ENCODE measurements around the gene TNNT2. TPM values are rescaled to one million over a fixed set of nuclear protein-coding genes. Genes with fewer than 3 reads are reported as not detected.

The TNNT2 gene
- total and polyA plus RNA-seq, 4 experiments from 2014 or later, result not detected

GRCh38 chr1:201359873-201360210 is 17.6 kb downstream of the TNNT2 start:
- no peak overlapping the region for H3K4me3 Mint-ChIP-seq
- Histone ChIP-seq H3K27me3 (ENCODE audit: insufficient read depth, low read length) (no peaks in the 10 kb centered on the region), H3K4me3 (ENCODE audit: low read length in 2 of 2) (no peak overlapping the region), H3K4me1 (ENCODE audit: insufficient read depth, low read length) (no peaks in the 10 kb centered on the region), H3K9me3 (ENCODE audit: control insufficient read depth in 1 of 2, low read length in 2 of 2) (no peaks in the 10 kb centered on the region), H3K36me3 (ENCODE audit: insufficient read depth, low read length) (no peaks in the 10 kb centered on the region), H3K27ac (ENCODE audit: low read depth, low read length) (no peak overlapping the region)
- no peaks in the 10 kb centered on the region for H3K4me1 Mint-ChIP-seq
- intact Hi-C loops (cut with micrococcal nuclease), result no loop called here
- no peaks in the 10 kb centered on the region for H3K36me3 Mint-ChIP-seq
- H3K9me3 Mint-ChIP-seq, result no peaks in the 10 kb centered on the region
- POLR2A ChIA-PET (ENCODE audit: partially characterized antibody), result no interaction called here
- H3K27ac Mint-ChIP-seq, result no peak overlapping the region
- no peak for DNase-seq
- CTCF ChIA-PET (ENCODE audit: partially characterized antibody), result no interaction called here
- H3K27me3 Mint-ChIP-seq, result peaks cover 4 to 12% of the 10 kb centered on the region in 2 donors

GRCh38 chr1:201359031-201359872 is 18.2 kb downstream of the TNNT2 start:
- H3K27ac ChIP-seq (ENCODE audit: low read depth, low read length), result no peak overlapping the region
- Mint-ChIP-seq H3K4me3 (no peak overlapping the region), H3K27ac (no peak overlapping the region), H3K4me1 (no peaks in the 10 kb centered on the region), H3K9me3 (no peaks in the 10 kb centered on the region), H3K36me3 (no peaks in the 10 kb centered on the region), H3K27me3 (peaks cover 4 to 16% of the 10 kb centered on the region in 2 donors)
- no peaks in the 10 kb centered on the region for H3K4me1 ChIP-seq (ENCODE audit: insufficient read depth, low read length)
- no peak for DNase-seq
- H3K27me3 ChIP-seq (ENCODE audit: insufficient read depth, low read length), result no peaks in the 10 kb centered on the region
- intact Hi-C loops (cut with micrococcal nuclease), result no loop called here
- no peaks in the 10 kb centered on the region for H3K9me3 ChIP-seq (ENCODE audit: control insufficient read depth in 1 of 2, low read length in 2 of 2)
- no peak overlapping the region for H3K4me3 ChIP-seq (ENCODE audit: low read length in 2 of 2)
- no peaks in the 10 kb centered on the region for H3K36me3 ChIP-seq (ENCODE audit: insufficient read depth, low read length)
- POLR2A ChIA-PET (ENCODE audit: partially characterized antibody), result no interaction called here
- CTCF ChIA-PET (ENCODE audit: partially characterized antibody), result no interaction called here

- ChIA-PET POLR2A (ENCODE audit: partially characterized antibody) (no interaction called here), CTCF (ENCODE audit: partially characterized antibody) (no interaction called here)
- Histone ChIP-seq H3K9me3 (ENCODE audit: control insufficient read depth in 1 of 2, low read length in 2 of 2) (no peaks in the 10 kb centered on the region), H3K4me3 (ENCODE audit: low read length in 2 of 2) (no peak overlapping the region), H3K4me1 (ENCODE audit: insufficient read depth, low read length) (no peaks in the 10 kb centered on the region), H3K36me3 (ENCODE audit: insufficient read depth, low read length) (no peaks in the 10 kb centered on the region), H3K27ac (ENCODE audit: low read depth, low read length) (no peak overlapping the region), H3K27me3 (ENCODE audit: insufficient read depth, low read length) (no peaks in the 10 kb centered on the region)
- Mint-ChIP-seq H3K9me3 (no peaks in the 10 kb centered on the region), H3K36me3 (no peaks in the 10 kb centered on the region), H3K4me1 (no peaks in the 10 kb centered on the region), H3K4me3 (no peak overlapping the region), H3K27ac (no peak overlapping the region), H3K27me3 (peaks cover 4 to 18% of the 10 kb centered on the region in 2 donors)
- no peak for DNase-seq
- intact Hi-C loops (cut with micrococcal nuclease), result no loop called here
Measured at GRCh38 chr1:201358596-201358995, 18.9 kb downstream of the TNNT2 start.

- no peak for DNase-seq
- Histone ChIP-seq H3K36me3 (ENCODE audit: insufficient read depth, low read length) (no peaks in the 10 kb centered on the region), H3K4me3 (ENCODE audit: low read length in 2 of 2) (no peak overlapping the region), H3K27ac (ENCODE audit: low read depth, low read length) (no peak overlapping the region), H3K4me1 (ENCODE audit: insufficient read depth, low read length) (no peaks in the 10 kb centered on the region), H3K27me3 (ENCODE audit: insufficient read depth, low read length) (no peaks in the 10 kb centered on the region), H3K9me3 (ENCODE audit: control insufficient read depth in 1 of 2, low read length in 2 of 2) (no peaks in the 10 kb centered on the region)
- no peak overlapping the region for H3K27ac Mint-ChIP-seq
- peaks cover 0 to 18% of the 10 kb centered on the region in 2 donors for H3K27me3 Mint-ChIP-seq
- H3K9me3 Mint-ChIP-seq, result no peaks in the 10 kb centered on the region
- intact Hi-C loops (cut with micrococcal nuclease), result no loop called here
- no peak overlapping the region for H3K4me3 Mint-ChIP-seq
- no peaks in the 10 kb centered on the region for H3K36me3 Mint-ChIP-seq
- H3K4me1 Mint-ChIP-seq, result no peaks in the 10 kb centered on the region
- CTCF ChIA-PET (ENCODE audit: partially characterized antibody), result no interaction called here
- POLR2A ChIA-PET (ENCODE audit: partially characterized antibody), result no interaction called here
Measured at GRCh38 chr1:201357636-201358348, 19.7 kb downstream of the TNNT2 start.

- POLR2A ChIA-PET (ENCODE audit: partially characterized antibody), result no interaction called here
- H3K36me3 Mint-ChIP-seq, result no peaks in the 10 kb centered on the region
- no peaks in the 10 kb centered on the region for H3K4me1 Mint-ChIP-seq
- Histone ChIP-seq H3K36me3 (ENCODE audit: insufficient read depth, low read length) (no peaks in the 10 kb centered on the region), H3K27me3 (ENCODE audit: insufficient read depth, low read length) (no peaks in the 10 kb centered on the region), H3K27ac (ENCODE audit: low read depth, low read length) (no peak overlapping the region), H3K4me1 (ENCODE audit: insufficient read depth, low read length) (no peaks in the 10 kb centered on the region), H3K4me3 (ENCODE audit: low read length in 2 of 2) (no peak overlapping the region), H3K9me3 (ENCODE audit: control insufficient read depth in 1 of 2, low read length in 2 of 2) (no peaks in the 10 kb centered on the region)
- H3K27ac Mint-ChIP-seq, result no peak overlapping the region
- no peak for DNase-seq
- H3K9me3 Mint-ChIP-seq, result no peaks in the 10 kb centered on the region
- no peak overlapping the region for H3K4me3 Mint-ChIP-seq
- peaks cover 2 to 18% of the 10 kb centered on the region in 2 donors for H3K27me3 Mint-ChIP-seq
- CTCF ChIA-PET (ENCODE audit: partially characterized antibody), result no interaction called here
- intact Hi-C loops (cut with micrococcal nuclease), result no loop called here
Measured at GRCh38 chr1:201357211-201357610, 20.3 kb downstream of the TNNT2 start.

- Histone ChIP-seq H3K4me1 (ENCODE audit: insufficient read depth, low read length) (no peaks in the 10 kb centered on the region), H3K27me3 (ENCODE audit: insufficient read depth, low read length) (no peaks in the 10 kb centered on the region), H3K36me3 (ENCODE audit: insufficient read depth, low read length) (no peaks in the 10 kb centered on the region), H3K4me3 (ENCODE audit: low read length in 2 of 2) (no peak overlapping the region), H3K27ac (ENCODE audit: low read depth, low read length) (no peak overlapping the region), H3K9me3 (ENCODE audit: control insufficient read depth in 1 of 2, low read length in 2 of 2) (no peaks in the 10 kb centered on the region)
- Mint-ChIP-seq H3K36me3 (no peaks in the 10 kb centered on the region), H3K9me3 (no peaks in the 10 kb centered on the region), H3K27ac (no peak overlapping the region), H3K27me3 (peaks cover 2 to 19% of the 10 kb centered on the region in 2 donors), H3K4me3 (no peak overlapping the region), H3K4me1 (no peaks in the 10 kb centered on the region)
- DNase-seq, result no peak
- POLR2A ChIA-PET (ENCODE audit: partially characterized antibody), result no interaction called here
- CTCF ChIA-PET (ENCODE audit: partially characterized antibody), result no interaction called here
- intact Hi-C loops (cut with micrococcal nuclease), result no loop called here
Measured at GRCh38 chr1:201356701-201357100, 20.8 kb downstream of the TNNT2 start.

- no peaks in the 10 kb centered on the region for H3K4me1 ChIP-seq (ENCODE audit: insufficient read depth, low read length)
- ChIA-PET POLR2A (ENCODE audit: partially characterized antibody) (no interaction called here), CTCF (ENCODE audit: partially characterized antibody) (no interaction called here)
- Mint-ChIP-seq H3K27ac (no peak overlapping the region), H3K36me3 (no peaks in the 10 kb centered on the region), H3K4me3 (no peak overlapping the region), H3K27me3 (peaks cover 6 to 23% of the 10 kb centered on the region in 2 donors), H3K4me1 (no peaks in the 10 kb centered on the region), H3K9me3 (no peaks in the 10 kb centered on the region)
- H3K36me3 ChIP-seq (ENCODE audit: insufficient read depth, low read length), result no peaks in the 10 kb centered on the region
- no peak overlapping the region for H3K4me3 ChIP-seq (ENCODE audit: low read length in 2 of 2)
- H3K27ac ChIP-seq (ENCODE audit: low read depth, low read length), result no peak overlapping the region
- no peaks in the 10 kb centered on the region for H3K27me3 ChIP-seq (ENCODE audit: insufficient read depth, low read length)
- intact Hi-C loops (cut with micrococcal nuclease), result no loop called here
- no peaks in the 10 kb centered on the region for H3K9me3 ChIP-seq (ENCODE audit: control insufficient read depth in 1 of 2, low read length in 2 of 2)
- DNase-seq, result no peak
Measured at GRCh38 chr1:201356236-201356635, 21.2 kb downstream of the TNNT2 start.

Data from CD4-positive, alpha-beta memory T cell (primary cell).